Measurements from ENCODE around the gene TBKBP1.
A peak's percentile ranks its signal among the peaks of the same experiment; 100 is the strongest.
"Not testable (repeated sequence)": the region's sequence is repeated elsewhere in the genome, so short reads cannot be mapped to it uniquely, and the experiment has no call there.

TBKBP1 gene

DNA sequence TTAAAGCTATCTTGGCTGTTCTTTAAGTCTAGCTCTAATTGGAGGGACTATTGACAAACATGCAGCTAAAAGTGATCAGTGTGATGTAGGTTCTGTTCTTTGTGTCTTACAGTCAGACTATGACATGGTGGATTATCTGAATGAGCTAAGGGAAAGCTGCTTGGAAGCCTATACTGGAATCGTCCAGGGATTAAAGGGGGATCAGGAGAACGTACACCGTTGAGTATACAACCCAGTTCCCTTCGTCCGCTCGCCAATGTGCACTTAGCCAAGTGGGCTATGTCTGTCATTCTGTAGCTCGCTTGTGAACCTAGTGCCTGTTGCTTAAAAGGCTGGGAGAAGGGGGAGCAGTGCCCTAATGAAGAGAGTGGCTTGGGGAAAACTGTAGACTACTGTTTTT lies 15.8 kb upstream of the TBKBP1 start:
- no peak for DNase-seq

DNA sequence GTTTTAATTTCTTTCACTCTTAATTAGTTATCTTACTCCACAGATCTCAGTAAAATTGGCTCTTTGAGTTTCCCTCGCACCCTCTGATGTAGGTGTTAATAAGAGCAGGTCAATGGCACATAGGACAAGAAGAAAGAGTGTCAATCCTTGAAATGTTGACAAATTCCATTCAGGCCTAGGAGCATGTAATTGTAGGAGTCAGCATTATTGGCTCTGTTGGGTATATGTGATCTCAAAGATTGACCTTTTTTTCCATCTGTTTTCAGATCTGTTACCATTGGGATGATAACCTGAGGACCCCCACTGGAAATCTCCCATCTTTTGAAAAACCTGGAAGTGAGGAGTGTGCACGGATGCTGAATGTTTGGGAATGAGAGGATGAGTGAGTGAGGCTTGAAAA lies 11.8 kb upstream of the TBKBP1 start:
- DNase-seq = no peak

DNA sequence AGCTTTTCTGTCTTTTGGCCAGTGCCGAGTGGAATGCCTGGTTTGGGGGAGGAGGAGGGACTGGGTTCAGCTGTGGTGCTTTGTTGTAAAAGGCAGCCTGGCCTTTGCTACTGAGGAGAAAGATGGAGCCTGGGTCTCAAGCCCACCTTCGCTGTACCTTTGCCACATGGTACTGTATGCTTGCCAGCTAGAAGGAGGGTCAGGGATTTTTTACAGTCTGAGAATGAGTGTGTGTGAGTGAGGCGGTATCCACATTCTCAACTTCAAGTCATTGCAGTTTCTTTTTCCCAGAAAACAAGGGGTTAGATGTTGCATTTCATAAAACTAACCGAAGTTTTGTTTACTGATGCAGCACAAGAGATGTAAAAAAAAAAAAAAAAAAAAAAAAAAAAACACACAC lies 11.2 kb upstream of the TBKBP1 start:
- DNase-seq = not testable (repeated sequence)

DNA sequence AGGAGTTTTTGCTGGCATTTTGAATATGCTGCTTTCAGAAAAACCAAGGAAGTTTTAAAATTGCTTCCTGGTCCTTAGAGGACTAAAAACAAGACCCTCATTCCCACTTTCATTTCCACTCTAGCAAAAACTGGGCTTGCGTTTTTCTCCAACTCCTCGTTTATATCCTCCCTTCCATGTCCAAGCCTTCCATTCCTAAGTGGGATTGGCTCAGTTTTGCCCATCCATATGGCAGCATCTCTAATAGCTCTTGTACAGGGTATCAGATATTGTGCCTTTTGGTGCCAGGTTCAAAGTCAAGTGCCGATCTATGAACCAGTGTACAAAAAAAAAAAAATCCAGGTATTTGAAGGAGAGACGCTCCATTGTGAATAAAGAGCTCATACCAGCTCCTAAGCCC lies 9.9 kb upstream of the TBKBP1 start:
- no peak for DNase-seq

DNA sequence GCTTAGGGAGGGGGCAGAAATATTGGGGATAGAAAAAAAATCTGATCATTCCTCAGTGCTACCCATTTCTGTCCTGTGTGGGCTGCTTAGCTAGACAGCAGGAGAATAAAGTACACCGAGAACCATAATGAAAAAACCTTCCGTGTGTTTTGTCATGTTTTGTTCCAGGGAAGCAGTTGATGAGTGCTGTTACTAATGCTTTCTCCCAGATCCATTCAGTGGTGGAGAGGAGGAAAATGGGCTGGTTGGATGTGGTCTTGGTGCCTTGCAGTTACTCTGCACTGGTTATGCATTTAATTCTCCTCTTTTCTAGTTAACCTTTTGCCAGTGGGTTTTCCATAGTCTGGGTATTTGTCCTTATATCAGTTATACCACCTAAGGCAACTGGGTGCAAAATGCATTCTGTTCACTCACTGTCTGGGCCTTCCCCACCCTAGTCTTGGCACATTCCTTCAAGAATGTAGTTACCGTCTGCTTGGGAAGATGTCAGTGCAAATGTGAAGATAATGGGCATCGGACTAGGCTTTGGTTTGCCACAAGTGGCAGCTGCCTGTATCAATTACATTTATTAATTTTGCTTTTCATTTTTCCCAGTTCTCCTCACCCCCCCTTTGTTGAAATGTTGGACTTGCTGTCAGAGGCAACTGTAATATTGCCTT lies 9.3 kb upstream of the TBKBP1 start:
- DNase-seq = no peak

DNA sequence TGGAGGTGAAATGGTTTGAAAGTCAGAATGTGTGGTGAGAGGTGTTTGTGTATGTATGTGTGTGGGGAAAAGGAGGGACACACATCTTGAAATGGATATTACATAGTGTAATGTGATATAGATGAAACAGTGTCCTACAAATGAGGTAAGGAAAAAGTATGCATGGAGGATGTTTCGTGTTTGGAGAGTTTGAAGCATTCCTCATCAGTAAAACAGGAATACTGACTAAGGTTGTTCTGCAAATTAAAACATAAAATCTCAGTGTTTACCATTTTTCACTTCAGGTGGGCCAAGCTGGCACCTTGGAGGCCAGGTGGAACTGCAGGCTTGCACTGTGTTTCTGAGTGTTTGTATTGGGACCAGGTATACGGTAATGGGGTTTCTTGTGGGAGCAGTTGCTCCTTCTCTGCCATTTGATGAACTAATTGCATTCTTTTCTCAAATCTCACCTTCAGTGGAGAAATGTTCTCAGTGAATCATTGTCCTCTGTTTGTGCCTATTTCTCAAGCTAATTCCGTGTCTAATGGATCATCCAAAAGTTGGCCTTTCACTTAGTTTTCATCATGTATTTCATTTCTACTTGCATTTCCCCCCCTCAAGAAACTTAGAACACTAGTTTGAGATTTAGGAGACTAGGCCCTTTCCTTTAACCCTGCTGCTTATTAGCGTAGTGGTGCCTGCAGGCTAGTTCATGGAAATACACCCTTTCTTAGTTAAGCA lies 8.2 kb upstream of the TBKBP1 start:
- no peak for DNase-seq

DNA sequence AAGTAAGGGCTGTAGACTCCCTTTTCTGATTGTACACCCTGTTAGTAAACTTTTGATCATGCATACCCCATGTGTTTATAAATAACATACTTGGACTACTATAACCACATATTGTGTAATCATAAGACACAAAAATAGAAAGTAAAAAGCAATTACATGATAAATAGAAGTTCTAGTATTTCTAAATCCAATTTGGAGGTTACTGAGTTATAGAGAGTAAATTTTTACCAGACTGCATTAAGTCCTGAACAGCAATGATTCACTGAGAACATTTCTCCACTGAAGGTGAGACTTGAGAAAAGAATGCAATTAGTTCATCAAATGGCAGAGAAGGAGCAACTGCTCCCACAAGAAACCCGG lies 7.7 kb upstream of the TBKBP1 start:
- no peak for DNase-seq

DNA sequence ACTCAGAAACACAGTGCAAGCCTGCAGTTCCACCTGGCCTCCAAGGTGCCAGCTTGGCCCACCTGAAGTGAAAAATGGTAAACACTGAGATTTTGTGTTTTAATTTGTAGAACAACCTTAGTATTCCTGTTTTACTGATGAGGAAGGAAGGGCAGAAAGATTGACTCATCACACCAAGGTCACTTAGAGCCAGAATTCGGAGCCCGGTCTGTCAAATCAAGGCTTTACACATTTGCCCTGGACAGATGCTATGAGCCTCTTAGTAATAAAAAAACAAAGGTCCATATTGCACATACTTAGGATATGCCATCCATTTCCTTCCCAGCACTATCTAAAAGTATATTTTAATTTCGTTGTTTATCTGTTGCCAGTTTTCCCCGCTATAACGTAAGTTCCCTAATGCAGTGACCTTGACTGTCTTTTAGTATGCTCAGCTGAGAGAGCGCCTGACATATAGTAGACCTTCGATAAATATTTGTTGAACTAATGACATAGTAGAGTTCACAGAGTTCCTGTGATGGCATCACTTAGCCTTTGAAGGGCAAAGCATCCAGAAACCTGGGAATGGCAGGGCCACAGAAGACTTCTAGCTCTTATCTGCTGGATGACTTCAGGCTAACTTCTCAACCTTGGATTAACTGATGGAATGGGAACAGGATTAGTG lies 7.2 kb upstream of the TBKBP1 start:
- DNase-seq = no peak

DNA sequence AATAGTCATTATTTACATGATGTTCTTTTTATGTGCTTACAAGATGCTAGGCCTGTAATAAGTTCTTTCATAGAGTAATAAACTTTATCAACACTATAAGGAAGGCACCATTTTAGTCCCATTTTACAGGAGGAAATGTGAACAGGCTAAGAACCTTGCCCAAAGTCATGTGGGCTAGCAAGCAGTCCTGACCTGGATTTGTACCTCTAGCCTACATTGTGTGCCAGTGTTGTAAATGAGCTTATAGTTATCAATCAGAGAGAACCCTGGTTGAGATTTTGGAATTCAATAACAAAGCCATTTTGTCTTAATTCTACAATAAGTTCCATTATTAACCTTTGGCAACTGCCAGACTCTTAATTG lies 6.7 kb upstream of the TBKBP1 start:
- DNase-seq = no peak

DNA sequence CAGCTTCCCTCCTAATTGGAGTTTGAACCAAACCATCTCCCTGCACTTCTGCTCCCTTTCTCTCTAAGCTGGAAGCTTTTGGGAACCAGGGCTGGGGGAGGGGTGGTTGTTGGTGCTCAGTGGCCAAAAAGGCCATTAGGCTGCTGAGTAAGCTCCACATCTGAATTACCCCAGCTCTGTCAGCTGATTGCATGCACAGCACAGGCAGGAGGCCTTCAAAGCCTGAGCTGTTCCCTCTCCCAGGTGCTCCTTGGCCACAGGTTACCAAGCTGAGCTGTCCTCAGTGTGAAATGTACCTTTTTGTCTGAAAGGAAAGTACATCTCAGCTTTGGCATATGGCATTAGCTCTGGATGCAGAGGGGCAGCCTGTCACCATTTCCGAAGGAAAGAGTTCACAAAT lies 6.2 kb upstream of the TBKBP1 start:
- DNase-seq = no peak

DNA sequence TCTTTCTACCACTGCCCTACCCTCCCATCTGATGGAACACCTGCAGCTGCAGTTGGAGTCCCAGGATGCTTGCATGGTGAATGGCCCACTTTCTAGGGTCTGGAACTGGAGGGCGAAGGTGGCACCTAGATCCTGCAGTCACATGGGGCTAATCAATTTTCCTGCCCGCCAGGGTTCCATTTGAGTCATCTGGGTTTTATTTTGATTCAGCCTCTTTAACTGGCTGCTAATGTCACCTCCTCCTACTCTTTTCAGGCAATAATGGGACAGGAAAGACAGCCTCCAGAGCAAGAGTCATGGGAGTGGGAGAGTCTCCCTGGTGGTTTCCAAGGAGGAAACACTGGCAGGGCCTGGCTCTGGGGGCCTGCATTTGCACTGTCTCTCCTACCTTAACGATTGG lies 3.8 kb upstream of the TBKBP1 start:
- DNase-seq = no peak

DNA sequence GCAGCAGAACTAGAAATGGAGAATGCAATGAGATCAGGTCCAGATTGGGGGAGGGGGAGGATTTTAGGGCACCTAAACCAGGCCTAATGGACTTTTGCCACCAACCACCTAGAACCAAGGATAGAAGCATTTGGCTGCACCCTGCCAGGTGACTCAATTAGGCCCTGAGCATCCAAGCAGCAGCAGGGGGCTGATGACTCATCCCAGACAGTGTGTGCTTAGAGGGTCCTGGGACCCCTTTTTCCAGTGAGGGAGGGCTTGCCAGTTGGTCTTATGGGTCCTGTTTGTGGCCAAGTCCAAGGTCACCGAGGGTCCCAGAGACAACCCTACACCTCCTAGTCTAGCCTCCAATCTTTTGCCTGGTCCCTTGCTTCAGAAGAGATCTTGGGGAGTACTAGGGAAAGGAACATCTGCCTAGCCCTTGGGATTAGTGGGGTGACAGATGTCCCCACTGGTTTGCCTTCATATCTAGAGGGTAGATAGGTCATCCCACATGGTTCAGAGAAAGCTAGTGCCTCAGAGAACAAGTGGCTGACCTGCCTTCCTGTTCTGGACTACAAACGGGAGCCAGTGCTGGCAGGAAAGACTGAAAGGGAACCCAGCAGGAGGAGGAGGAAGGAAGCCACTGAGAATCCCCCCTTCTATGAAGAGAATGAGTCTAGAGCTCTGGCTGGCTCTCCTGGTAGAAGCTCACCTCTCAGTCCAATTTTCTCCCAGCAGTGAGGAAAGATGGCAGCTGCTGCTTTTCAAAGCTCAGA lies 1.6 kb upstream of the TBKBP1 start:
- no peak for DNase-seq

DNA sequence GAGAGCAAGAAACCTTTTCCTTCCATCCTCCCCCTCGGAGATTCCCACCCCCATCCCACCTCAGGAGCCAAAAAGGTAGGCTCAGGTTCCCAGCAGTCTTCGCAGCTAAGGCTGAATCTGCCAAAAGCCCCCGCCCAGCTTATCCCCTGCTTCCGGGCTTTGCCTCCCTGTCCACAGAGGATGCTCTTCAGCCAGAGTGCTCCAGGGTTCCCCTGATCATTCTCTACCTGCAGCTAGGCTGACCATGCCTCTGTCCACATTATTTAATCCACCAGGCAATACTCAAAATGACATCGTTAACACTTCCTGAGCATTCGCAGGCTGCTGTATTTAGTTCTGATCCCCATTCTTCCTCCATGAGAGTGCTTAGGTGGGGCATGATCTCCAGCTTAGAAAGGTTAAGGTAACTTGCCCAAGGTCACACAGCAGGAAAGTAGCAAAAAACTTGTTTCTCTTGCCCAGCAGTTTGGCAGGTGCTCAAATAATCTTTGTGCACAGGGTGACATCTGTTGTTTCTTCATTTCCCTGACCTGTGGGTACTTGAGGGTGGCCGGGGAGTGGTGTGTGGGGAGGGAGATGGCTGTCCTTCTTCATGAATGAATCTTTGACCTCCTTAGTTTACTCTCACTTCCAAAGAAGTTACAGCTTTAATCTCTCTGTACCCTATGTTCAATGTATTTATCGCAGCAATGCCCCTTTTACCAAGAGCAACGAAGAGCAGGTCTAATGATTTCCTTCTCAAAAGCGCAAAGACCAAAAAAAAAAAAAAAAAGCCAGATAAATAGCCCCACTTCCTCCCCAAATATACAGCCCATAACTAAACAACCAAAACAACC lies 848 bp upstream of the TBKBP1 start:
- DNase-seq = no peak

DNA sequence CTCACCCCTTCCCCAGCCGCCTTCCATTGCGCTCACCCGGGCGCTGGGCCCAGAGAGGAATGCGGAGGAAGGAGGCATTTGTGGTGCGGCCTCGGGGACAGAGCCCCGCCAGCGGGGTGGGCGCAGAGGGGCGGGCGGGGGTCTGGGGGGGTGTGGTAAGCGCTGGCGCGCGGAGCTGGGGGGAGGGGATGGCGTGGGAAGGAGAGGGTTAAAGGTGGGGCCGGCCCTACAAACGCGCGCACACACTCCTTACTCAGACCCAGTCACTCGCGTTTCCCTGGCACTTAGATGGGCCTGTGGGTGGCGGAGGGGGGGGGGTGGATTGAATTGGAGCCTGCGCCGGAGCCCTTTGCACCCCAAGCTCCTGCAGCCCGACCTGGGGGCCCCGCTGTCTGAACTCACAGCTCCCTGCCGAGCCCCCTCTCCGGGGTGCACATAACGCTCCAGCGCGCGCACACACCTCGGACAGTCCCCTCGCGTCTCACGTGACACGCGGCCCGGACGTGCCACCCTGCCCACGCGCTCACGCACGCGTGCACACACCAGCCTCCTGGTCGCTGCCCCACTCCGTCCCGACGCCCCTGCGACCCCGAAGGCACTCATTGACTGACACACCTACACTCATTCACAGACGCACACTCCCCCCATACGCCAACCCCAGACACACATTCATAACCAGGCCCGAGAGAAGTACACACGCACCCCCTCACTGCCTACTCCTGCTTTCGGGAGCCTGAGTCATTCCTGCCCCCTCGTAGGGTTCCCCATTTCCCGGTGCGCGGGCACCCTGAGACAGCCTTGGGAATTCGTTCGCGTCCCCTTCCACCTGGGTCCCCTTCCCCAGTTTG lies 844 bp downstream of the TBKBP1 start:
- no peak for DNase-seq

DNA sequence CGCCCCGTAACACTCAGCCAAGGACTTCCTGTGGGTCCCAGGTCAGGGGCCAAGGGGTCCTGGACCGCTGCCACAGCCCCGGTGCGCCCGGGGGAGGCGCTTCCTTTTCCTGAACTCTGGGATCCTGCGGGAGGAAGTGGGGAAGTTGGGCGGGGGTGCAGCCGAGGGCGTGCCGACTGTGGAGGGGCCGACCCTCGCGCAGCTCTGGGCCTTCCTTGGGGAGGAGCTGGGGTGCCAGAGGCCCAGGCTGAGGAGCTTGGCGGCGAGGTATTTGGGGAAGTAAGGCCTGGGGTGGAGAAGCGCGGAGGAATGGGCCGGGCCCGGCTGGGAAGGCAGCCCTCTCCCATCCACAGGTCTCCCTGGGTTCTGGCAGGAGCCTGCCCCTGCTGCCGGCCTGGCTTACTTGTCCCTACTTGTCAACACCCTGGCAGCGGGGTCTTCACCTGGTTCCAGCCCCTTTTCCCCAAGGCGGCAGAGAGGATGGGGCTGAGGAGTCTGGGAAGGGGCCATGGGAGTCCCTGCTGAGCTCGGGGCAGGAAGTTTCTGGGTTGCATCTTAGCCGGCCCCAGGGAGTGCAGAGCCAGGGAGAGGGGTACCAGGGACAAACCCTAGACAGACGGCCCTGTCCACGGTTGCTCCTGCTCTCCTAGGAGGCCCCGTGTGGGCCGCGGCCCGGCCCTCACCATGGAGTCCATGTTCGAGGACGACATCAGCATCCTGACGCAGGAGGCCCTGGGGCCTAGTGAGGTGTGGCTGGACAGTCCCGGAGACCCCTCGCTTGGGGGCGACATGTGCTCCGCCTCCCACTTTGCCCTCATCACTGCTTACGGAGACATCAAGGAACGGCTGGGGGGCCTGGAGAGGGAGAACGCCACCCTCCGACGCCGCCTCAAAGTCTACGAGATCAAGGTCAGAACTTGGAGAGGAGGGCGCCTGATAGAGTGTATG lies 1.7 kb downstream of the TBKBP1 start:
- no peak for DNase-seq

DNA sequence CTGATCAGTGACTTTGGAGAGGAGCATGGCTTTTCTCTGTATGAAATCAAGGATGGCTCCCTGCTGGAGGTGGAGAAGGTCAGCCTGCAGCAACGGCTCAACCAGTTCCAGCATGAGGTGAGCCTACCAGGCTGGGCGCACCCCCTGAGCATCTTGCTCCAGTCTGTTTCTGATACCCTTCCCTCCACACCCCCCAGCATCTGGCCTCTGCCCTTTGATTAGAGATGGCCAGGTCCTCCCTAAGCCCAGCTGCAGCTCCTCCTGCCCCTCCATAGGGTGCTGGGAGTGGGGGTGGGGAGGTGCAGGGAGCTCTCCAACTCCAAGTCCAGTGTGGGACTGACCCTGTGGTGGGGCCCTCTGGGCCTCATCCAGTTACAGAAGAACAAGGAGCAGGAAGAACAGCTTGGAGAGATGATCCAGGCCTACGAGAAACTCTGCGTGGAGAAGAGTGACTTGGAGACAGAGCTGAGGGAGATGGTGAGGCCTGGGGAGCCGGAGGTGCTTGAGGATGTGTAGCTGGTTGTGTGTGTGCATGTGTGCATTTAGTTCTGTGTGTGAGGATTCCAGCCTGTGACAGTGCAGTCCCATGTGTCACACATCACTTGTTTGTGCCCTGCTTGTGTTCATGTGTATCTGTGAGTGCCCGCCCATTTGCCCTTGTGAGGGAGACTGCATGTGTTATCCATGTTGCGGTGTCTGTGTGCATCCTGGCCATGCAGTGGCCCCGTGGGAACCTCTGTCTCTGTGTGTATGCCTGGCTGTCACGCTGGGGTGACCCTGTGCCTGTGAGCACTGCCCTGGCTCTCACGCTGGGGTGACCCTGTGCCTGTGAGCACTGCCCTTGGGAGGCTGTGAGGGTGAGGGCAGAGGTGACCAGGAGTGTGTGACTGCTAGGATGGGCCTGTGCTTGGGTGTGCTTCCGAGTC lies 3.0 kb downstream of the TBKBP1 start:
- DNase-seq = no peak

DNA sequence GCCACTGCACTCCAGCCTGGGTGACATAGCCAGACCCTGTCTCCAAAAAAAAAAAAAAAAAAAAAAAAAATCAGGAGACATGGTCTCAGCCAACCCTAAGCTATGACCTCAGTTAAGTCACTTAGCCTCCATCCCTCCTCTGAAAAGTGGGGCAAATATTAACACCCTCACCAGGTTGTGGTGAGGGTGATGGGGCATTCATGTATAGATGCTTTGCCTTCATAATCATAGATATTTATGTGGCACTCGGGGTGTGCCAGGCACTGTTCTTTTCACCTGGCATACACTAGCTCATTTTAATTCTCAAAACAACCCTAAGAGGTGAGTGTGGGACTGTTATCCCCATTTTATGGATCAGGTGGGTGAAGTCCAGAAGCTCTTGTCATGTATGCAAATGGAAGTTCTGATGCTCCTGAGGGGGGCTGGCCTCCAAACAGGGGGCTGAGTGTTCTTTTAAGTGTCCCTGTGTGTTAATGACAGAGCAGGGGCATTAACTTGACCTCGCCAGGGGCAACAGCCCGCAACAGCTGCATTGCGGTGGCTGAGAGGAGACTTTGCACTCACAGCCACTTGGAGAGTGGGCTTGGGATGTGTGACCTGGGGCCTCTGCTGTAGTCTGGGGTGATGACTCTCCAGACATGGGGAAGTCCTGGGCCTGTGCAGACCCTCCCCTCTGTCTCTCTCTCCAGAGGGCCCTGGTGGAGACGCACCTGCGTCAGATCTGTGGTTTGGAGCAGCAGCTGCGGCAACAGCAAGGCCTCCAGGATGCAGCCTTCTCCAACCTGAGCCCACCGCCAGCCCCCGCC lies 4.1 kb downstream of the TBKBP1 start:
- no peak for DNase-seq

DNA sequence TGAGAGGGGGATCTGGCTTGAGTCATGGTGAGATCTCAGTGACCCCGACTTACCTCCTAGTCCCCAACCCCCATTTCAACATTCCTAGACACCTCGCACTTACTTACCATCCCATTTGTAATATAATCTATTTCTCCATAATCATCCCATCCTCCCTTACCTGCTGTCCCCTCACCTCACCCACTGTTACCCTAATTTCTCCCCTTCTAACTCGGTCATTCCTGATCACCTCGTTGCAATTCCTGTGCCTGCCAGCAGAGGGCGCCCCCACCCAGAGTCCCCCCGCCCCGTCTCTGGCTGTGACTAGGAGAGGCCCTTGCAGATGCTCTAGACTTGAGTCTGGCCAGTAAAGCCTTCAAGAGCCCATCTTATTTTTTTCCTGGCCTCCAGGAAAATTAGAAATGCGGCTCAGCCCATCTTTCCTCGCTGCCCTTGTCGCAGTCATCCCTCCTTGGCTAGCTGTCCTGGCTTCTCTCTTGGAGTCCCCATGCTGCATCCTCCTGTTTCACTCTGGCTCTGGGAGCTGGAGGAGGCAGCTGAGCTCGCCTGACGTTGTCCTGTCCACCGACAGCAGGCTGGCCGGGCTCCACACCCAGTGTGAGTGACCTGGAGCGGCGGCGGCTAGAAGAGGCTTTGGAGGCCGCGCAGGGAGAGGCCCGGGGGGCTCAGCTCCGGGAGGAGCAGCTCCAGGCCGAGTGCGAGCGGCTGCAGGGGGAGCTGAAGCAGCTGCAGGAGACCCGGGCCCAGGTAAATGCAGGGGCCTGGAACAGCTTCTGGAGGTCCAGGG lies 5.0 kb downstream of the TBKBP1 start:
- DNase-seq = peak; percentile 80

Data from T-helper 9 cell (primary cell).